Peyer's patch (tissue), 4 donors: ENCODE results near the gene LMF1. TPM values are rescaled to one million over a fixed set of nuclear protein-coding genes. Genes with fewer than 3 reads are reported as not detected.
"Not testable (repeated sequence)": the region's sequence is repeated elsewhere in the genome, so short reads cannot be mapped to it uniquely, and the experiment has no call there.

Experiments
- DNase-seq, 3 donors: peaks; one replicate each; pipeline ENCODE4 v3.0.0-alpha.2; 2017 to 2019
- H3K27ac ChIP-seq, 4 donors: fragments of 200-600 bp; sonication (generic); one replicate each; pipeline ENCODE4 v1.5.1; 2016 to 2019
- H3K27me3 ChIP-seq, 2 donors: fragments of 200-600 bp; sonication (generic); one replicate each; pipeline ENCODE4 v1.5.1; 2019
- H3K36me3 ChIP-seq, 3 donors: fragments of 200-600 bp; sonication (generic); one replicate each; pipeline ENCODE4 v1.5.1; 2016 to 2019
- H3K4me1 ChIP-seq, 4 donors: fragments of 200-600 bp; sonication (generic); one replicate each; pipeline ENCODE4 v1.5.1; 2016 to 2019
- H3K4me3 ChIP-seq, 4 donors: fragments of 200-600 bp; sonication (generic); 1 replicate in 3 of 4; 2 replicates in 1 of 4; pipeline ENCODE4 v1.5.1; 2016 to 2019; ENCODE audit warnings: mild to moderate bottlenecking in 1 of 4
- H3K9me3 ChIP-seq, 4 donors: fragments of 200-600 bp; sonication (generic); one replicate each; pipeline ENCODE4 v1.5.1; 2016 to 2019; ENCODE audit warnings: mild to moderate bottlenecking in 1 of 4
- POLR2A ChIP-seq, 2 donors: fragments of 450-650 bp; IDR thresholded peaks; one replicate each; pipeline ENCODE4 v1.5.1; 2017; ENCODE audit warnings: antibody characterized with exemption in 2 of 2, mild to moderate bottlenecking in 2 of 2, moderate library complexity in 2 of 2
- total RNA-seq, 4 donors: library from RNA; depleted of rRNA; stranded (reverse); fragments of >200 nt; gene quantifications; one replicate each; pipeline ENCODE4 v1.1.0, GENCODE V29; 2016
- TF ChIP-seq, protein P1 (sequence below), 6 experiments: fragments of 450-650 bp in 4 of 6; fragments of 200-600 bp in 2 of 6; sonication (generic) in 1 of 6; IDR thresholded peaks; one replicate each; pipeline ENCODE4 v1.5.1; 2017 to 2019; ENCODE audit warnings: antibody characterized with exemption in 6 of 6, mild to moderate bottlenecking in 3 of 6, moderate library complexity in 1 of 6

LMF1 gene
- total RNA-seq, 4 donors from 2014 or later, result 16.3 to 85.4 (median 54.6) TPM

GRCh38 chr16:822909-823297 is 147.9 kb downstream of the LMF1 start:
- H3K4me3 ChIP-seq, result no peak overlapping the region
- H3K4me1 ChIP-seq, result no peaks in the 10 kb centered on the region
- no peaks in the 10 kb centered on the region for H3K27me3 ChIP-seq
- no peak for TF ChIP-seq POLR2A (IDR thresholded peaks at IDR 0.05)
- TF ChIP-seq, protein P1, sequence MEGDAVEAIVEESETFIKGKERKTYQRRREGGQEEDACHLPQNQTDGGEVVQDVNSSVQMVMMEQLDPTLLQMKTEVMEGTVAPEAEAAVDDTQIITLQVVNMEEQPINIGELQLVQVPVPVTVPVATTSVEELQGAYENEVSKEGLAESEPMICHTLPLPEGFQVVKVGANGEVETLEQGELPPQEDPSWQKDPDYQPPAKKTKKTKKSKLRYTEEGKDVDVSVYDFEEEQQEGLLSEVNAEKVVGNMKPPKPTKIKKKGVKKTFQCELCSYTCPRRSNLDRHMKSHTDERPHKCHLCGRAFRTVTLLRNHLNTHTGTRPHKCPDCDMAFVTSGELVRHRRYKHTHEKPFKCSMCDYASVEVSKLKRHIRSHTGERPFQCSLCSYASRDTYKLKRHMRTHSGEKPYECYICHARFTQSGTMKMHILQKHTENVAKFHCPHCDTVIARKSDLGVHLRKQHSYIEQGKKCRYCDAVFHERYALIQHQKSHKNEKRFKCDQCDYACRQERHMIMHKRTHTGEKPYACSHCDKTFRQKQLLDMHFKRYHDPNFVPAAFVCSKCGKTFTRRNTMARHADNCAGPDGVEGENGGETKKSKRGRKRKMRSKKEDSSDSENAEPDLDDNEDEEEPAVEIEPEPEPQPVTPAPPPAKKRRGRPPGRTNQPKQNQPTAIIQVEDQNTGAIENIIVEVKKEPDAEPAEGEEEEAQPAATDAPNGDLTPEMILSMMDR (IDR thresholded peaks at IDR 0.05), result no peak
- no peak for DNase-seq
- H3K27ac ChIP-seq, result no peak overlapping the region
- H3K9me3 ChIP-seq, result no peaks in the 10 kb centered on the region
- H3K36me3 ChIP-seq, result no peaks in the 10 kb centered on the region

GRCh38 chr16:822174-822908 is 148.4 kb downstream of the LMF1 start:
- Histone ChIP-seq H3K27ac (no peak overlapping the region), H3K4me1 (no peaks in the 10 kb centered on the region), H3K4me3 (no peak overlapping the region), H3K36me3 (no peaks in the 10 kb centered on the region), H3K9me3 (no peaks in the 10 kb centered on the region), H3K27me3 (no peaks in the 10 kb centered on the region)
- TF ChIP-seq, protein P1 (IDR thresholded peaks at IDR 0.05), result no peak
- TF ChIP-seq POLR2A (IDR thresholded peaks at IDR 0.05), result no peak
- DNase-seq, result no peak

DNA sequence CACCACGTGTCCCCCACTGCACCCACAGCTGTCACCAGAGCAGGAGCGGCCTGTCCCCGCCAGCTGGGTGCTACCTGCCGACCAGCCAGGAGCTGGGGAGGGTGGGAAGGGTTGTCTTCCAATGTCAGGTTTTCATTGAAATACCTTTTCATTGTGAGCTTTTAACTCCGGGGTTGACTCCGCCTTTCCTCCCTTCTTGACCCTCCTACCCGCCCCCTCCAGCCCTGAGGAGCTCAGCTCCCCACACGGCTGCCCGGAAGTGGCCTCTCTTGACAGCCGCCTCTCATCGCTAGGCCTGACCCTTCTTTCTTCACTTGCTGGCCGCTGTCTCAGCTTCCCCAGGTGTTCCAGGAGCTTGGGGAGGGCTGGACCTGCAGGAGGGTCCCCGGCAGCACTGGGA is 149.0 kb downstream of the LMF1 start:
- DNase-seq, result no peak
- no peak overlapping the region for H3K27ac ChIP-seq
- no peak overlapping the region for H3K4me3 ChIP-seq
- H3K27me3 ChIP-seq, result no peaks in the 10 kb centered on the region
- no peaks in the 10 kb centered on the region for H3K4me1 ChIP-seq
- TF ChIP-seq, protein P1 (IDR thresholded peaks at IDR 0.05), result no peak
- H3K9me3 ChIP-seq, result no peaks in the 10 kb centered on the region
- no peaks in the 10 kb centered on the region for H3K36me3 ChIP-seq

DNA sequence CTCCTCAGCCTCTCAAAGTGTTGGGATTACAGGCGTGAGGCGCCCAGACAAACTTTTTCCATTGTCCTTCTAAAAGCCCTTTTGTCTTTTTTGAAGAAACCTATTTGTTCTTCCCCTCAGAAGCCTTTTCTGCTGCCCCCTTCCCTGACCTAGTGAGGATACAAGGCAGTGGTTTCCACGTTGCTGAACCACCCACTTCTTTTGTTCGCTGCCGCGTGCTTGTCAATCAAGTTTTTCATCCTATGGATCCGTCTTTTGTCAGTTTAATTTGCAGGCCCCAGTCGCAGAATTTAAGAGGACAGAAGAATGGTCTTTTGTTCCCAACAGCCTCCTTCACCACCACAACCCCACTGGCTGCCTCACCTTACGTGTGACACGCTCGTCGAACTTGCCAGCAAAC is 150.0 kb downstream of the LMF1 start:
- no peak overlapping the region for H3K4me3 ChIP-seq
- no peaks in the 10 kb centered on the region for H3K27me3 ChIP-seq
- no peak overlapping the region for H3K27ac ChIP-seq
- H3K9me3 ChIP-seq, result no peaks in the 10 kb centered on the region
- H3K4me1 ChIP-seq, result no peaks in the 10 kb centered on the region
- TF ChIP-seq, protein P1 (IDR thresholded peaks at IDR 0.05), result no peak
- TF ChIP-seq POLR2A (IDR thresholded peaks at IDR 0.05), result no peak
- no peak for DNase-seq
- H3K36me3 ChIP-seq, result no peaks in the 10 kb centered on the region

- H3K9me3 ChIP-seq, H3K27me3 ChIP-seq, H3K27ac ChIP-seq, H3K4me1 ChIP-seq, DNase-seq, H3K4me3 ChIP-seq, H3K36me3 ChIP-seq: not testable (repeated sequence)
Observed at GRCh38 chr16:820044-820408, 150.8 kb downstream of the LMF1 start.

DNA sequence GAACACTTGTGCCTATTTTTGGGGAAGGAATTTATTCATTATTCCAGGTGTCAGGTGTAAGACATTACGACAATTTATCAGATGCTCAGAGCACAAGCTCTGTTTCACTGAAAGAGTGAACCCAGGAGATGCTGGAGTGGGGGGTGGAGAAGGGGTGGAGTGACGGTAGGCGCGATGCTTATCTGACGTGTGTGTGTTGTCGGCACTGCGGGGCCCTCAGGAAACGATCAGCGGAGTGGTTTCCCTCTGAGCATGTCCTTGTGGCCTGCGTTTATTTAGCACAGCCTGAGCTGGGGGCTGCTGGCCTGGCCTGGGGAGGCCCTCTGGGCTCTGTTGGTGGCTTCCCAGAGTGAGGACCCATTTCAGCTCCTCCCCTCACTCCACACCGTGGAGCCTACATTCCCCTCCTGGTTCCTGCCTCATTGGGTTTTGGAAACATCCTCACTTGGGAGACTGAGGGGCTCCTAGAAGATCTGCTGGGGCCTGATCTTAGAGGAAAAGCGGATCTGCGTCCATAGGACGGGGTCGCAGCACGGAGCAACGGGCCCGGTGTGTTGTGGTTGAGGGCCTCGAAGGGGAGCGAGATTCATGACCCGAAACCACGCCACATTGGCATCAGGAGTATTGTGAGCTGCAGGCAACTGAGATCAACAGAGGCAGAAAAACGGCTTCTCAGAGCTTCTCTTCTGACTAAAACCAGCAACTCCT is 151.3 kb downstream of the LMF1 start:
- Histone ChIP-seq H3K4me3 (no peak overlapping the region), H3K4me1 (no peaks in the 10 kb centered on the region), H3K36me3 (no peaks in the 10 kb centered on the region), H3K27ac (no peak overlapping the region), H3K9me3 (no peaks in the 10 kb centered on the region), H3K27me3 (no peaks in the 10 kb centered on the region)
- TF ChIP-seq POLR2A (IDR thresholded peaks at IDR 0.05), result no peak
- TF ChIP-seq, protein P1 (IDR thresholded peaks at IDR 0.05), result no peak
- DNase-seq, result no peak
